NCI-H2107 treated with DMSO at 0.1 percent for 48 hours (cell line): ENCODE results near the gene ADAMTS13.

ENCODE experiments used
- DNase-seq: peaks from one replicate; lab custom pipeline; 2025; ENCODE audit not compliant: unreplicated experiment; lab: John Stamatoyannopoulos, UW

ADAMTS13 gene

DNA sequence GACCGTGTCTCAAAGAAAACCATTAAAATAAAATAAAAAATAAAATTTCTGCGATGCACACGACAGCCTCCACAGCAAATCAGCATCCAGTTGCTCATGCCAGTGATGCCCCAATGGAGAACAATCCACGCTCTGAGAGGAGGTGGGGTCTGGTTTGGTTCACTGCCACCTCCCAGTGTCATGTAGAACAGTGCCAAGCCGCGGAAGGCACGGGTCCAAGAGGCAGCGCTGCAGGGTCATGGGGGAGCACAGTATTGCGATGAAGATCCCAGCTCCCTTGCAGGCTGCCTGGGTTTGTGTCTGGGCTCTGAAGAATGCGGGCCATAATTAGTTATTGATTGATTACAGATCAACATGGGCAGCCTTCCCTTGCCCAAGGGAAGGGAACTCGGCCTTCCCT is 31.5 kb downstream of the ADAMTS13 start:
- no peak for DNase-seq

DNA sequence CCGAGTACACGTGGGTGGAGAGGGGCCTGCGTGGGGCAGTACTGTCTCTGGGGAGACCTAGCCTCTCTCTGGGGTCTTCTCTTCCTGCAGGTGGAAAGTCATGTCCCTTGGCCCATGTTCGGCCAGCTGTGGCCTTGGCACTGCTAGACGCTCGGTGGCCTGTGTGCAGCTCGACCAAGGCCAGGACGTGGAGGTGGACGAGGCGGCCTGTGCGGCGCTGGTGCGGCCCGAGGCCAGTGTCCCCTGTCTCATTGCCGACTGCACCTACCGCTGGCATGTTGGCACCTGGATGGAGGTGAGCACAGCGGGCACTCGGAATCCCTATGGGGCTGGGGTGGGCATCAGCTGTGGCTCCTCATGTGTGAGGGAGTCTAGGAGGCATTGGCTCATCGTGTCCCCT is 32.2 kb downstream of the ADAMTS13 start:
- no peak for DNase-seq

DNA sequence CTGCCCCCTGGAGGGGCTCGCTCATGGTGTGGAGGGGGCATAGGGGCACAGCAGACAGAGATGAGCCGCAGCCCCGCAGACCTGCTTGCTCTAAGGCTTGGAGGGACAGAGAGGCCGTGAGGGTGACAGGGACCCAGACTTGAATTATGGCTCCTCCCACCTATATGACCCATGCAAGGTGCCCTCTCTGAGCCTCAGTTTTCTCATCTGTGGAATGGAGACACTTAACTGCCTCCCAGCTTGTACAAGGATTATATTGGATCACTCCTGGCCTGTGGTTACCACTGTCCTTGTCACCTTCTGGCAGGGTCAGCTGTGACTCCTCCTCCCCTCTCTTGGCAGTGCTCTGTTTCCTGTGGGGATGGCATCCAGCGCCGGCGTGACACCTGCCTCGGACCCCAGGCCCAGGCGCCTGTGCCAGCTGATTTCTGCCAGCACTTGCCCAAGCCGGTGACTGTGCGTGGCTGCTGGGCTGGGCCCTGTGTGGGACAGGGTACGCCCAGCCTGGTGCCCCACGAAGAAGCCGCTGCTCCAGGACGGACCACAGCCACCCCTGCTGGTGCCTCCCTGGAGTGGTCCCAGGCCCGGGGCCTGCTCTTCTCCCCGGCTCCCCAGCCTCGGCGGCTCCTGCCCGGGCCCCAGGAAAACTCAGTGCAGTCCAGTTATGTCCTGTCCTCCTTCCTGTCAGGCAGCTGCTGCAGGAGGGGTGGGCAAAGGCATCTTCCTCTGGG is 32.9 kb downstream of the ADAMTS13 start:
- DNase-seq: no peak

DNA sequence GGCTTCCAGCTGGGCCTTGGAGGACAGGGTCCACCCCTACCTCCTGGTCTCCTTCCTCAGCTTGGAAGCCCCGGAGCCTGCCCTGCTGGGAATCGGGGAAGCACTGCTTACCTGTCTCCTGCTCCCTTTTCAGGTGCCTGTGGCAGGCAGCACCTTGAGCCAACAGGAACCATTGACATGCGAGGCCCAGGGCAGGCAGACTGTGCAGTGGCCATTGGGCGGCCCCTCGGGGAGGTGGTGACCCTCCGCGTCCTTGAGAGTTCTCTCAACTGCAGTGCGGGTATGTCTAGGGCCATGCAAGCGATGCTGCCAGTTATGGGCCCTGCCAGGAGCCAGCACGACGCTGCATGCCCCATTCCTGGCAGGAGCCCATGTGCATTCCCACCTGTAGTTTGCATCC is 33.8 kb downstream of the ADAMTS13 start:
- DNase-seq: no peak

DNA sequence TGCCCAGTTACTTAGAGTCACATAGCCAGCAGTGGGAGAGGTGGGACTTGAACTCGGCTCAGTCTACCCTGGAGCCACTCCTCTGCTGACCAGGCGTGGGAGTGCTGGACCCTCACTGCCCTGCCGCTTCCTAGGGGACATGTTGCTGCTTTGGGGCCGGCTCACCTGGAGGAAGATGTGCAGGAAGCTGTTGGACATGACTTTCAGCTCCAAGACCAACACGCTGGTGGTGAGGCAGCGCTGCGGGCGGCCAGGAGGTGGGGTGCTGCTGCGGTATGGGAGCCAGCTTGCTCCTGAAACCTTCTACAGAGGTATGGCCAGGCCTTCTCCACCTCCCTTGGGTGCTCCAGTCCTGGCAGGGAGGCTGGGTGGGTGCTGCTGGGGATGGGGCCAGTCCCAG is 34.2 kb downstream of the ADAMTS13 start:
- DNase-seq: no peak

DNA sequence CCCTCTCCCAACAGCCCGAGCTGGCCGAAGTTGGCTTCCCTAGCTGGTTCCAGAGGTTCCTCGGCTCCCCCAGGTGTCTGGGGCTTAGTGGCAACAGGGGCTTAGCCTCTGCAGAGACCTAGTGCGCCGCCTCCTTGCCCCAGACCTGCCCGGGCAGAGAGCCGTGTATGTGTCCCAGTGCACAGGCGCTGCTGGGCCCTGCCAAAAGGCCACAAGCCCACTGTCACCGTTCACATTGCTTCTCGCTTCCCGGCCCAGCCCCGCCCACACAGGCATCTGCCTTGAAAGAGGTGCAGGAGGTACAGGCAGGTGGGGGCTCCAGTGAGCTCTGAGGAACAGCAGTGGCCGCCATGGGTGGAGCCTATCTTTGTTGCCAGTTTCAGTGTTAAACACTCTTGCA is 35.1 kb downstream of the ADAMTS13 start:
- DNase-seq: no peak

DNA sequence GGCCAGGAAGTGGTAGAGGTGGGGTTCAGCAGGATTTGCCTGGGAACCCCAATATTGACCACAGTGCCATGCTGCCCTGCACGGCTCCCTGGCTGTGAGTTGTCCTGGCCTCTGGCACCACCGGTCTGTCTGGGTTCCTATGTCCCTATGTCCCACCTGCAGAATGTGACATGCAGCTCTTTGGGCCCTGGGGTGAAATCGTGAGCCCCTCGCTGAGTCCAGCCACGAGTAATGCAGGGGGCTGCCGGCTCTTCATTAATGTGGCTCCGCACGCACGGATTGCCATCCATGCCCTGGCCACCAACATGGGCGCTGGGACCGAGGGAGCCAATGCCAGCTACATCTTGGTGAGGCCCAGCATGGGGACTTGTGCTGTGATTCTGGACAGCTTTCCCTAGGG is 35.6 kb downstream of the ADAMTS13 start:
- no peak for DNase-seq

DNA sequence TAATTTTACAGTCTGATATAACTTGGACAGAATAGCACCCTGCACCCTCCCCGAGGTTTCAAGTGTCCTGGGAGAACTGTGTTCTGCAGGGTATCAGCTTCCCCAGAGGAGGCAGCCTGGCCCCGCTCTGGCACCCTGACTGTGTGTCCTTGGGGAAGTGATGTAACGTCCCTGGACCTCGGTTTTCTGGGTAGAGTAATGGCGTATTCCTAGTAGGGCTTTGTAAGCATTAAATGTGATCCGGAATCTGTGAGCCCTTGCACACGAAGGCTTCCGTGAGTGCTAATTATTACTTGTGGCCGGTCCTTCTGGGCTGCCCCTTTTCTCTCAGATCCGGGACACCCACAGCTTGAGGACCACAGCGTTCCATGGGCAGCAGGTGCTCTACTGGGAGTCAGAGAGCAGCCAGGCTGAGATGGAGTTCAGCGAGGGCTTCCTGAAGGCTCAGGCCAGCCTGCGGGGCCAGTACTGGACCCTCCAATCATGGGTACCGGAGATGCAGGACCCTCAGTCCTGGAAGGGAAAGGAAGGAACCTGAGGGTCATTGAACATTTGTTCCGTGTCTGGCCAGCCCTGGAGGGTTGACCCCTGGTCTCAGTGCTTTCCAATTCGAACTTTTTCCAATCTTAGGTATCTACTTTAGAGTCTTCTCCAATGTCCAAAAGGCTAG is 36.6 kb downstream of the ADAMTS13 start:
- DNase-seq: no peak

DNA sequence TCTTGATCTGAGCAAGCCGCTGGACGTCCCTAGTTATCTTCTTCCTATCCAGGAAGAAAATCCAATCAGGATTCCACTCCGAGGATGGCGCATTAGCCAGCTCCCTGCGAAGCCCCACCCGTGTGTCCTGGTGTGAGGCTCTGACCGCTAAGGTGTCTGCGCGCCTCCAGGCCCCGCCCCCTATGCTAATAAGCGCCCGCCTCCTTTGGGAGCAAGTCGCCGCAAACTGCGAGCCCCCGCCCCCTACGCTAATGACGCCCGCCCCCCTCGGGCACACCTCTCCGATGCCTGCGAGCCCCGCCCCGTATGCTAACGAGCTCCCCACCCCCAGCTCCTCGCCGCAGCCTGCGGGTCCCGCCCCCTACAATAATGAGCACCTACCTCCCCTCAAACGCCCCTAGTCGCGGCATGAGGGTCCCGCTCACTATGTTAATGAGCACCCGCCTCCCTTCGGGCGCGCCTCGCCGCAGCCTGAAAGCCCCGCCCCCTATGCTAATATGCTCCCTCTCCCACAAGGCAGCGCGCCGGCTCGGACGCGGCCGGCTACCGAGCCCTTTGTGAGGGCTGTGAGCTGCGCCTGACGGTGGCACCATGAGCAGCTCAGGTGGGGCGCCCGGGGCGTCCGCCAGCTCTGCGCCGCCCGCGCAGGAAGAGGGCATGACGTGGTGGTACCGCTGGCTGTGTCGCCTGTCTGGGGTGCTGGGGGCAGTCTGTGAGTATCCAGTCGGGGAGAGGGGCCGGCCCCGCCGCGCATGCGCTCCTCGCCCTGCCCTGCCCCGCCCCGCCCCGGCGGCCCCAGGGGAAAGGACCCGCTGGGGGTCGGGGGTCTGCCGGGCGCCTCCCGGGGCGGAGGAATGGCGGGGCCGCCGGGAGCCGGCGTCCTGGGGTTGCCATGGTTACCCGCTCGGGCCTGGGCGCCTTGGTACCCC is 37.6 kb downstream of the ADAMTS13 start, which contains the start of gene CACFD1:
Gene CACFD1 (plus strand): TSS at position 503 of the 929 bp plus-strand sequence. CDS start 89 bp downstream, at position 592.
- peak; percentile 80 for DNase-seq

DNA sequence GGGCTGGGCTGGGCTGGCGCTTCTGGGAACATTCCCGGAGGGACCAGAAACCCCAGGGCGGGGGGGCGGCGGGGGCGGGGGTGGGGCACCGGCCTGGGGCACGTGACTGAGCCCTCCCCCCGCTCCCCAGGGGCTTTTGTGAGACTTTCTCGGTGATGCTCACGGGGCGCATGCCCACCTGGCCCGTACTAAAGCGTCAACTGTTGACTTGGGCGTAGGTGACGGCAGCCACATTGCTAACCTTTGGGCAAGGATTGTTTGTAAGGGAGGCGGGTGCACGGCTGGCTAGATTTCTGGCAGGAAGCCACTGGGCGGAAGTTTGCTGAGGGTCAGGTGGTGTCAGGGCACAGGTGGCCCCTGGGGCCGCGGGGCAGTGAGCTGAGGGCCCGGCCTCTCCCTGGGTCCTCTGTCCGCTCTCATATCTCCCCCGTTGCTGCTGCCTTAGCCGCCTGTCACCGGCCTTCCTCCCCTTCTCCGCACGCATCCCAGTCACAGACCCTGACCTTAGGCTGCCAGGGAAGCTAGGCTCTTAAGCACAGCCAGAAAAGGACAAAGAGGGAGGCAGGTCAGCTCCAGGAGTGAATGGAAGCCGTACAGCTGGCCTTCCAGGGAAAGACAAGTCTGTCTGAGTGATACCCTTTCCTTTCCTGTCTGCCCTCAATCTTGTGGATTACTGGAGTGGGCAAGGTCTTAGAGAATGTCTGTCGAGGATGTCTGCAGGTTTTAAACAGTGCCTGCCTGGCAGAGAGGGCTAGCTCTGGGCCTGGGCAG is 38.4 kb downstream of the ADAMTS13 start:
- DNase-seq: peak; percentile 23

DNA sequence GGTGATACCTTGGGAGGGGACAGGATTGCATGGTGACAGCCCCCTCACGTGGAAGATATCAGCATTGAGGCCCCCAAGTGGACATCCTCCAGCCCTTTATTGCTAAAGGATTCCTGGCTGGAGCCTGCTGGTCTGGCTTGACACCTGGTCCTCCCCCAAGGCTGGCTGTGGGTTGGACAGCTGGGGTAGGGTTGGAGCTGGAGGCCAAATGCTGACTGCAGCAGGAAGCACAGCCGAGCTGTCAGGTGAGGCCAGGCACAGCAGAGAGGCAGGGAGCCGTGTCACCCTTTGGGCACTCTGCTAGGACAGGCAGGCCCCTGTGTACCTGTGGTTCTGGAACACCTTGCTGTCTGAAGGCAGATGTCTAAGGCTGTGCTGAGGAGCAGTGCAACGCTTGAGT is 39.8 kb downstream of the ADAMTS13 start:
- no peak for DNase-seq

DNA sequence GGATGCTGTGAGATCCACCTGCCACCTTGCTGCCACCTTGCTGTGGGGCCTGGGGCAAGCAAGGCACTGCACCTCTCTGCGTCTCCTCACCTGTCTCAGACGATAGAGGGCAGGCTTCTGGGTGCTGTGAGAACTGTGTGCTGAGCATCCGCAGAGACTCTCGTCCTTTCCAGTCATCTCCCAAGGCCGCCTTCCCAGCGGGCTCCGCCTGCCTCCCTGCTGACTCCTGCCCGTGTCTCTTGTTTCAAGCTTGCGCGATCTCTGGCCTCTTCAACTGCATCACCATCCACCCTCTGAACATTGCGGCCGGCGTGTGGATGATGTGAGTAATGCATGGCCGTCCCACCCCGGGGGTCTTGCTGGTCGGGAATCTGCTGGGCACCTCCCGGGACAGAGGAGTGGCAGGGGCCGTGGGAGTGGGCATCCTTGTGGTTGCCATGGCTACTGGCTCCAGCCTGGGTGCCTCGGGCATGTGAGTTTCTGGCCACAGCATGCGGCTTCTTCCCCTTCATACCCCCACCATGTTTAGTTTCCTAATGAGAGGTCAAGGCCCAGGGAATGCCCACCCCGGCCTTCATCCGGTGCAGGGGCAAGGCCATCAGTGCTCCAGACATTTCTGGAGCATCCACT is 41.2 kb downstream of the ADAMTS13 start:
- DNase-seq: peak; percentile 46

DNA sequence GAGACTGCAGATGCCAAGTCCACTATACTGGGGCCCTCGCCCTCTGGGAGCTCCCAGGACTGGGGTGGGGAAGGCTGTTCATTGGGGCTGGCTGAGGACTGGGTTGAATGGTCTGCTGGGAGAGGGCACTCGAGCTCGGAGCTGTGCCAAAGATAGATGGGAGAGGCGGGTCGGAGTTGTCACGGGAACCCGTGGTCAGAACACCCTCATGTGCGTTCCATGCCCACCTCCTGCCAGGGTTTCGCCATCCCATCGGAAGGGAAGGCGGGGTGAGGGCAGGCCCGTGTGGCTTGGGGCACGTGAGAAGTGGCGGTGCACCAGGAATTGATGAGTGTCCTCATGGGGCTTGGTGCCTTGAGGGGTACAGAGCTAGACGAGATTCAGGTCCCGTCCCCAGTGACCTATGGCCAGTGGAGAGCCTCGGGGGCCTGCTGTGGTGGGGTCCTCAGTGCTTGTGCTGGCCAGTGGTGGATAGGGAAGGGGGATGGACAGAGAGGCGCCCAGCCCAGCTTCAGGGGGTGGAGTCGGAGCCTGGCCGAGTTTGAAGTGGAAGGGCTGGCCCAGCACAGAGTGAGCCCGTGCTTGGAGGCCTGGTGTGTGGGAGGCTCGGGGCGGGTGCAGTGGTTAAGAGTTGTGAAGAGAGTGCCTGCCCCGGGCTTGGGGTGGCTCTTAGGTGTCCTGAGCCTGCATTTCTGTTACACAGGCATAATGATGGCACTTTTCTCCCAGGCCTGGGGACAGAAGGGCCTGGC is 41.9 kb downstream of the ADAMTS13 start:
- no peak for DNase-seq

DNA sequence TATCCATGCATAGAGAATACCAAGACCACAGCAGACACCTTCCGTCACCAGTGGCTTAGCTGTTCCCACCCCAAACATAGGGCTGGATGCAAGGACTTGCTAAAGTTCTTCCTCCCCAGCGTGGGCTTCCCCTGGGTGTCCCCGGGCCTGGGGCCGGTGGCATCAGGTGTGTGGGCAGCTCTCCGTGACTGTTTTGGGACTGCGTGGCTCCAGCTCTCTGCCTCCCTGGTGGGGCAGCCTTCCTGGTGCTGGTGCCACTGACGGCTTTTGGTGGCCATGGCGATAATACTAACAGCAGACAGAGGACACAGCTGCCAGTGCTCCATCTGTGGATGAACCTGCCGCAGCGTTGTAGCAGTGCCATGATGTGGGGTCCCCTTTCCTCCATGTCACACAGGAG is 42.5 kb downstream of the ADAMTS13 start:
- DNase-seq: no peak

DNA sequence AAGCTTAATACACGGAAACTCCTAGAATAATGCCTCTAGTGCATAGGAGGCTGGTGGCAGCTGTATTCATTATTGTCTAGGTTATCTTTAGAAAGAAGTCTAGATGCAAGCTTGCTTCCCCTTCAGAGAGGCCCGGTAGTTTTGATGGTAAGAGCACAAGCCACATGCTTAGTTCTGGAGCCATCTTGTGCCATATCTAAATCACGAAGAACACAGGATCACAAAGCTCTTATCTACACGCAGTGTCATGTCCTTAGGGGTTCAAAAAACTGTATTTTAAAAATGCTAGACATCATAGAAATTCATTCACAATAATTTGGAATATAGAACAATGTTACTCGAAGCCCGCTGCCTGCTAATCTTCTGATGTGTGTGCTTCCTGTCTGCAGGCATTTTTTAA is 43.8 kb downstream of the ADAMTS13 start:
- no peak for DNase-seq

DNA sequence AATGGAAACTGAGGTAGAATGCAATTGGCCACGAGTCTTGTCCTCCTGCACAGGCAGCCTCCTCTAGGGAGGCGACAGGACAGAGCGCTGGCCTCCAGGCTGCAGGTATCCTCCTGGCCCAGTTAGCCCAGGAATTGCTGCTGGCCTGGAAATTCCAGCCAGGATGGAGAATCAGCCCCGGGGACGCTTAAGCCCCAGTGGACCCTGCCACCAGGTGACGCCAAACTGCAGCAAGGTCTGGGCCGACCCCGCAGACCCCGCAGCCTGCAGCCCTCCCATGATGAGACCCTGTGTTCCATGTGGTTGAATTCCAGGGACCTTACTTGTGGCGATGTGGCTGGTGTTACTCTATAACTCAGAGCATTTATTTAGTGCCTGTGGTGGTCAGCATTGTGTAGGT is 44.9 kb downstream of the ADAMTS13 start:
- no peak for DNase-seq

DNA sequence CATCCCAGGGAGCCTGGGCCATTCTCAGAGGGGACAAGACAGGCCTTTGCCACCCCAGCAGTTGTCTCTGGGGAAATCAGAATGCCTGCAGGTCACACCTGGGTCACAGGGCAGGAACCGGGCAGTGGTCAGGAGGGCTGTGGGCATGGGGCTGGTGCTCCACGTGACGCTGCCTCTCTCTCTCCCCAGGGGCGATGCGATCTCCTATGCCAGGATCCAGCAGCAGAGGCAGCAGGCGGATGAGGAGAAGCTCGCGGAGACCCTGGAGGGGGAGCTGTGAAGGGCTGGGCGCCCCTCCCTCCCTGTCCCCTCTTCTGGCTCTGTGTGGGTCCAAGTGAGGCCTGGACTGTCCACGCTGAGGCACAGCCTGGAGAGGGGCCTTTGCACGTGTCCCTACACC is 46.2 kb downstream of the ADAMTS13 start:
- DNase-seq: no peak

DNA sequence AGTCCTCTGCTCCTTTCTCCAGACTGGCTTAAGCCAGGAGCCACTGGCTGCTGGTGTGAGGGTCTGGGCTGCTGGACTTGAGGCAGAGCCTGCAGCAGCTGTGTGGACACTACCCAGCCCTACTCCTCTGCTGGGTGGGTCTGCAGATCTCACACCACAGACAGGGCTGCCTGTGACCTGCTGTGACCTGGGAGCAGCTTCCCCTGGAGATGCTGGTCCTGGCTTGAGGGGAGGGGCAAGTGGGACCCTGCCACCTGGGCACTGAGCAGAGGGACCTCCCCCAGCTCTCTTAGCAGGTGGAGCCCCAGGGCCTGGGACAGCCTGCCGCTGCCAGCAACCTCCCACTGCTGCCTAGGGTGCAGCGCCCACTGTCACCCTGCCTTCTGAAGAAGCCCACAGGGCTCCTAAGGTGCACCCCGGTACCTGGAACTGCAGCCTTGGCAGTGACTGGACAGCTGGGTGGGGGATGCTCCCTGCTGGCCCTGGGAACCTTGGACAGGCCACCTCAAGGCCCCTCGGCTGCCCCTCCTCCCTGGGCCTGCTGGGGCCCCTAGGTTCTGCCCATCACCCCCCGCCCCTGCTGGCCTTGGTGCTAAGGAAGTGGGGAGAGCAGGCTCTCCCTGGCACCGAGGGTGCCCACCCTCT is 46.7 kb downstream of the ADAMTS13 start:
- no peak for DNase-seq

DNA sequence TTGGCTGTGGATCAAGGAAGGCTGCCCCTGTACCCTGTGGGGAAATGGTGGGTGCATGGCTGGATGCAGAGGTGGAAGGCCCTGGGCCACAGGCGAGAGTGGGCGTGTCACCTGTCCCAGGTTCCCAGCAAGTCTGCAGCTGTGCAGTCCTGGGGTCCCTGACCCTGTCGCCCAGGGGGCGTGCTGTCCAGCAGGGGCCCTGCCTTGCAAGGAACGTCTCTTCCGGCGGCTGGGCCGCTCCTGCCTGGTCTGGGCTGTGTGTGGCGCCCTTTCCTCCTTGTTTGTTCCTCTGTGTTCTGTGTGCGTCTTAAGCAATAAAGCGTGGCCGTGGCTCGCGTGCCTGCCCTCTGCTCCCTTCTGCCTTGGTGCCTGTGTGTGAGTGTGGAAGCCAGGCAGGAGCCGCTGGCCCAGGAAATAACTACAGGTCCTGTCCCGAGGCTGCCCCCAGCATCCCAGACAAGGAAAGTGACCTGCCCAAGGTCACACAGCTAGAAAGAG is 48.3 kb downstream of the ADAMTS13 start:
- DNase-seq: no peak
